ENCODE data around the gene TMEM178A. TPM values are rescaled to one million over a fixed set of nuclear protein-coding genes. Genes with fewer than 3 reads are reported as not detected.

Gene TMEM178A
- polyA plus RNA-seq, 3 donors = 0.15 TPM; not detected in 2

DNA sequence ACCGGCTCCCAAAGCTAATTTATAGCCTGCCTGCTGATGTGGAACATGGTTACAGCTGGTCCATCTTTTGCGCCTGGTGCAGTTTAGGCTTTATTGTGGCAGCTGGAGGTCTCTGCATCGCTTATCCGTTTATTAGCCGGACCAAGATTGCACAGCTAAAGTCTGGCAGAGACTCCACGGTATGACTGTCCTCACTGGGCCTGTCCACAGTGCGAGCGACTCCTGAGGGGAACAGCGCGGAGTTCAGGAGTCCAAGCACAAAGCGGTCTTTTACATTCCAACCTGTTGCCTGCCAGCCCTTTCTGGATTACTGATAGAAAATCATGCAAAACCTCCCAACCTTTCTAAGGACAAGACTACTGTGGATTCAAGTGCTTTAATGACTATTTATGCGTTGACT is 51.4 kb downstream of the TMEM178A start:
- Histone ChIP-seq H4K20me1 (ENCODE audit: insufficient read depth, low read length) (no peaks in the 10 kb centered on the region), H3K27me3 (ENCODE audit: control insufficient read depth in 2 of 2, insufficient read depth in 2 of 2, low read length in 2 of 2) (no peaks in the 10 kb centered on the region), H3K4me2 (replicated peaks; ENCODE audit: extremely low read depth, low read length, poor library complexity, severe bottlenecking) (no peak overlapping the region), H3K79me2 (ENCODE audit: insufficient read depth, low read length) (no peaks in the 10 kb centered on the region), H3K27ac (ENCODE audit: low read depth in 1 of 2, low read length in 2 of 2) (no peak overlapping the region), H3K36me3 (replicated peaks in 1 of 2; ENCODE audit: control insufficient read depth in 1 of 2, insufficient read depth in 2 of 2, low read length in 2 of 2) (no peaks in the 10 kb centered on the region), H3K9ac (ENCODE audit: insufficient read depth, low read length, poor library complexity, severe bottlenecking) (no peak overlapping the region), H3K4me1 (ENCODE audit: control insufficient read depth in 1 of 2, insufficient read depth in 2 of 2, low read length in 2 of 2) (no peaks in the 10 kb centered on the region), H3K9me3 (replicated peaks in 1 of 2; ENCODE audit: control insufficient read depth in 1 of 2, insufficient read depth in 1 of 2, low read length in 2 of 2) (no peaks in the 10 kb centered on the region), H3K4me3 (replicated peaks in 1 of 3; ENCODE audit: low read depth in 2 of 3, low read length in 3 of 3) (no peak overlapping the region), H2AFZ (ENCODE audit: insufficient read depth, low read depth, low read length, poor library complexity, severe bottlenecking) (no peak overlapping the region)
- Mint-ChIP-seq H3K9me3 (no peaks in the 10 kb centered on the region), H3K36me3 (no peaks in the 10 kb centered on the region), H3K27me3 (ENCODE audit: low read depth in 3 of 3) (no peaks in the 10 kb centered on the region), H3K27ac (no peak overlapping the region), H3K4me1 (no peaks in the 10 kb centered on the region), H3K4me3 (no peak overlapping the region)
- no peak for DNase-seq
- 98% methylated on average over 8 of the region's 12 CpGs for WGBS (ENCODE audit: insufficient coverage)
- intact Hi-C loops (cut with micrococcal nuclease) = no loop called here
- no peak for TF ChIP-seq CTCF (IDR thresholded peaks at IDR 0.05)

DNA sequence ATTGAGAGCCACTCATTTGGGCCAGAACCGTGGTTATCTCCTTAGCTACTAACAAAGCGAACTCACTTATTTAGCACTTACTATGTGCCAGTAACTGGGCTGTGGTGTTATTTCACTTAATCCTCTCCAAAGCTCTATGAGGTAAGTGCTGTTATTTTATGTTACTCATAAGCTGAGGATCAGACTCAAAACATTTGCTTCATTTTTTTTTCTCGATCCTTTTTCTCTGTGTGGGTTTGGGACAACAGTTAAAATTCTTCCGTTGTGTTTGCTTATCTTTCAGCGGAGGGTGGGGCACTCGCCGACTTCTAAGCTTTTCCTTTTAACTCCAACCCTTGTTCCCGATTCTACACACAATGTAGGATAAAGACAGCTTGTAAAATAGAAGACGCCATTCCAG is 52.8 kb downstream of the TMEM178A start:
- no peaks in the 10 kb centered on the region for H3K79me2 ChIP-seq (ENCODE audit: insufficient read depth, low read length)
- no peak overlapping the region for H3K4me2 ChIP-seq (replicated peaks; ENCODE audit: extremely low read depth, low read length, poor library complexity, severe bottlenecking)
- no peak for DNase-seq
- no peak overlapping the region for H2AFZ ChIP-seq (ENCODE audit: insufficient read depth, low read depth, low read length, poor library complexity, severe bottlenecking)
- no peaks in the 10 kb centered on the region for H3K36me3 ChIP-seq (replicated peaks in 1 of 2; ENCODE audit: control insufficient read depth in 1 of 2, insufficient read depth in 2 of 2, low read length in 2 of 2)
- no peak overlapping the region for H3K27ac Mint-ChIP-seq
- no CpG with 5 or more reads among the region's 9 CpGs for WGBS (ENCODE audit: insufficient coverage)
- no peaks in the 10 kb centered on the region for H3K9me3 Mint-ChIP-seq
- no peaks in the 10 kb centered on the region for H3K9me3 ChIP-seq (replicated peaks in 1 of 2; ENCODE audit: control insufficient read depth in 1 of 2, insufficient read depth in 1 of 2, low read length in 2 of 2)
- no peaks in the 10 kb centered on the region for H3K36me3 Mint-ChIP-seq
- H3K4me3 Mint-ChIP-seq = no peak overlapping the region
- no peak overlapping the region for H3K9ac ChIP-seq (ENCODE audit: insufficient read depth, low read length, poor library complexity, severe bottlenecking)
- H3K27me3 Mint-ChIP-seq (ENCODE audit: low read depth in 3 of 3) = no peaks in the 10 kb centered on the region
- intact Hi-C loops (cut with micrococcal nuclease) = no loop called here
- no peak for TF ChIP-seq CTCF (IDR thresholded peaks at IDR 0.05)
- H3K27ac ChIP-seq (ENCODE audit: low read depth in 1 of 2, low read length in 2 of 2) = no peak overlapping the region
- H3K4me3 ChIP-seq (replicated peaks in 1 of 3; ENCODE audit: low read depth in 2 of 3, low read length in 3 of 3) = no peak overlapping the region
- H3K27me3 ChIP-seq (ENCODE audit: control insufficient read depth in 2 of 2, insufficient read depth in 2 of 2, low read length in 2 of 2) = no peaks in the 10 kb centered on the region
- no peaks in the 10 kb centered on the region for H3K4me1 ChIP-seq (ENCODE audit: control insufficient read depth in 1 of 2, insufficient read depth in 2 of 2, low read length in 2 of 2)
- no peaks in the 10 kb centered on the region for H3K4me1 Mint-ChIP-seq
- H4K20me1 ChIP-seq (ENCODE audit: insufficient read depth, low read length) = no peaks in the 10 kb centered on the region
